ENCODE data around the gene PCDH9. TPM values are rescaled to one million over a fixed set of nuclear protein-coding genes. Genes with fewer than 3 reads are reported as not detected.
A peak's percentile ranks its signal among the peaks of the same experiment; 100 is the strongest.

PCDH9 gene
- total RNA-seq, 6 experiments from 2014 or later = 1.6 to 3.9 (median 3.1) TPM

- 77% methylated on average over 4 of the region's 4 CpGs for WGBS (ENCODE audit: insufficient coverage, low coverage, low lambda C conversion rate, missing lambda C conversion rate)
- no peak overlapping the region for H3K27ac ChIP-seq
- no peaks in the 10 kb centered on the region for H3K36me3 ChIP-seq
- no peaks in the 10 kb centered on the region for H3K9me3 ChIP-seq
- DNase-seq (no peak), ATAC-seq (no peak)
- no peaks in the 10 kb centered on the region for H3K27me3 ChIP-seq
- H3K4me1 ChIP-seq = no peaks in the 10 kb centered on the region
- TF ChIP-seq CTCF (IDR thresholded peaks at IDR 0.05) (no peak), POLR2A (IDR thresholded peaks at IDR 0.05) (no peak)
- no peak overlapping the region for H3K4me3 ChIP-seq
- intact Hi-C loops (cut with DNase I) = no loop called here
Observed at GRCh38 chr13:66519259-66519658, 710.9 kb downstream of the PCDH9 start.

GRCh38 chr13:66518068-66518467, 712.1 kb downstream of the PCDH9 start:
- no peak for DNase-seq
- ATAC-seq = no peak
- H3K4me1 ChIP-seq = no peaks in the 10 kb centered on the region
- no peaks in the 10 kb centered on the region for H3K9me3 ChIP-seq
- H3K36me3 ChIP-seq = no peaks in the 10 kb centered on the region
- no peaks in the 10 kb centered on the region for H3K27me3 ChIP-seq
- no peak for TF ChIP-seq POLR2A (IDR thresholded peaks at IDR 0.05)
- no peak for TF ChIP-seq CTCF (IDR thresholded peaks at IDR 0.05)
- WGBS (ENCODE audit: insufficient coverage, low coverage, low lambda C conversion rate, missing lambda C conversion rate) = 27% methylated on average over 2 of the region's 2 CpGs
- intact Hi-C loops (cut with DNase I) = no loop called here
- H3K27ac ChIP-seq = no peak overlapping the region
- H3K4me3 ChIP-seq = no peak overlapping the region

GRCh38 chr13:66513728-66514127, 716.4 kb downstream of the PCDH9 start:
- WGBS (ENCODE audit: insufficient coverage, low coverage, low lambda C conversion rate, missing lambda C conversion rate) = 23% methylated on average over 2 of the region's 2 CpGs
- no peaks in the 10 kb centered on the region for H3K36me3 ChIP-seq

GRCh38 chr13:66509175-66509574, 721.0 kb downstream of the PCDH9 start:
- no peak overlapping the region for H3K4me3 ChIP-seq
- H3K27ac ChIP-seq = no peak overlapping the region
- no peak for ATAC-seq
- H3K36me3 ChIP-seq = no peaks in the 10 kb centered on the region
- no peaks in the 10 kb centered on the region for H3K27me3 ChIP-seq
- intact Hi-C loops (cut with DNase I) = no loop called here
- DNase-seq = no peak
- no peak for TF ChIP-seq CTCF (IDR thresholded peaks at IDR 0.05)
- H3K4me1 ChIP-seq = no peaks in the 10 kb centered on the region
- H3K9me3 ChIP-seq = no peaks in the 10 kb centered on the region
- WGBS (ENCODE audit: insufficient coverage, low coverage, low lambda C conversion rate, missing lambda C conversion rate) = 25% methylated on average over 1 of the region's 1 CpG

More at GRCh38 chr13:66513728-66514127, 716.4 kb downstream of the PCDH9 start:
- no peaks in the 10 kb centered on the region for H3K27me3 ChIP-seq
- TF ChIP-seq POLR2A (IDR thresholded peaks at IDR 0.05) = no peak
- no peak for TF ChIP-seq CTCF (IDR thresholded peaks at IDR 0.05)
- ATAC-seq (peak in 3 of 4 donors; percentile 33 to 56 (median 53)), DNase-seq (no peak)
- intact Hi-C loops (cut with DNase I) = no loop called here
- no peak overlapping the region for H3K4me3 ChIP-seq
- H3K9me3 ChIP-seq = no peaks in the 10 kb centered on the region
- no peaks in the 10 kb centered on the region for H3K4me1 ChIP-seq
- H3K27ac ChIP-seq = no peak overlapping the region

All from right lobe of liver (tissue), 6 donors.